A673 (cell line): Measurements from ENCODE around the gene KLHDC8B.

Experiments used
- EZH2 ChIP-seq: fragments of 200-600 bp; sonication (generic); IDR thresholded peaks from 2 replicates; pipeline ENCODE4 v1.6.1; 2017; ENCODE audit warnings: borderline replicate concordance, low read depth, mild to moderate bottlenecking, mixed read lengths, antibody characterized with exemption, low read length; ENCODE audit not compliant: poor library complexity, severe bottlenecking
- TF ChIP-seq, protein P1 (sequence below): fragments of 300-800, 200-600 bp; sonication (generic); conservative IDR thresholded peaks from 2 replicates; pipeline ENCODE4 v1.5.1; 2017; ENCODE audit warnings: low read depth, mild to moderate bottlenecking, antibody characterized with exemption, low read length, moderate library complexity, mixed read lengths

DNA sequence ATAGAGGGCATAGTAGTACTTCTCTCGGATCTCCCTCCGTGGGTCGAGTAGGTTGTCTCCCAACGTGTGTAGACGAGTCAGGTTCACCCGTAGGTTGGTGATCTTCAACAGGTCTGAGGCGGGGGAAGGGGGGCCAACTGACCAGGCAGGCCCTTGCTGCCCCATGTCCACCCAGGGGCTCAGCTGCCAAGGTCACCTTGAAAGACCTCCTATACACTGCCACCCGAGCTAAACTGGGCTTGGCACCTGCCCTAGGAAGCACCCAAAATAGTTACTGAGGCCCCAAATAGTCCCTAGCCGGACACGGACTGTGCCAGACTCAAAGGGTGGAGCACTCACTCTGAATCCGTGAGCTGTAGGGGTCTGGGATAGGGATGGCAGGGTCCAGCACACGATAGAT lies 40.4 kb upstream of the KLHDC8B start:
- TF ChIP-seq, protein P1, sequence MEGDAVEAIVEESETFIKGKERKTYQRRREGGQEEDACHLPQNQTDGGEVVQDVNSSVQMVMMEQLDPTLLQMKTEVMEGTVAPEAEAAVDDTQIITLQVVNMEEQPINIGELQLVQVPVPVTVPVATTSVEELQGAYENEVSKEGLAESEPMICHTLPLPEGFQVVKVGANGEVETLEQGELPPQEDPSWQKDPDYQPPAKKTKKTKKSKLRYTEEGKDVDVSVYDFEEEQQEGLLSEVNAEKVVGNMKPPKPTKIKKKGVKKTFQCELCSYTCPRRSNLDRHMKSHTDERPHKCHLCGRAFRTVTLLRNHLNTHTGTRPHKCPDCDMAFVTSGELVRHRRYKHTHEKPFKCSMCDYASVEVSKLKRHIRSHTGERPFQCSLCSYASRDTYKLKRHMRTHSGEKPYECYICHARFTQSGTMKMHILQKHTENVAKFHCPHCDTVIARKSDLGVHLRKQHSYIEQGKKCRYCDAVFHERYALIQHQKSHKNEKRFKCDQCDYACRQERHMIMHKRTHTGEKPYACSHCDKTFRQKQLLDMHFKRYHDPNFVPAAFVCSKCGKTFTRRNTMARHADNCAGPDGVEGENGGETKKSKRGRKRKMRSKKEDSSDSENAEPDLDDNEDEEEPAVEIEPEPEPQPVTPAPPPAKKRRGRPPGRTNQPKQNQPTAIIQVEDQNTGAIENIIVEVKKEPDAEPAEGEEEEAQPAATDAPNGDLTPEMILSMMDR: no peak
- no peak for TF ChIP-seq EZH2
